IMR-90 (cell line): ENCODE results near the gene ELP4. TPM values are rescaled to one million over a fixed set of nuclear protein-coding genes. Genes with fewer than 3 reads are reported as not detected.

Source experiments
- ATAC-seq: fragments of 200-7000 bp; cut with Tn5 transposase; 2 replicates; pipeline ENCODE4 v1.9.1; 2020; ENCODE audit warnings: low read depth, mild to moderate bottlenecking, moderate library complexity
- BruUV-seq: library from RNA; stranded (reverse); fragments of 400-500 nt; replicated peaks from 2 replicates; lab custom pipeline; 2021; lab: Mats Ljungman, UMichigan
- CTCF ChIA-PET: fragments of 300-600 bp; formaldehyde crosslinking; extraction: SDS; loops from one replicate; lab custom pipeline; 2021; ENCODE audit warnings: antibody characterized with exemption; lab: Yijun Ruan, JAX
- POLR2A ChIA-PET: fragments of 300-600 bp; sonication (Branson Sonifier 250); formaldehyde crosslinking; loops from one replicate; lab custom pipeline; 2022; ENCODE audit warnings: antibody characterized with exemption; ENCODE audit not compliant: unreplicated experiment; lab: Charles Lee
- DNase-seq: peaks from one replicate; pipeline ENCODE4 v3.0.0; 2013
- H2AFZ ChIP-seq: replicated peaks from 2 replicates; pipeline ENCODE3; 2013; ENCODE audit warnings: low read length, mild to moderate bottlenecking; ENCODE audit not compliant: poor library complexity
- H2AK5ac ChIP-seq: 2 replicates; pipeline ENCODE4 v1.6.1; 2013; ENCODE audit warnings: low read depth, low read length, inconsistent platforms
- H2AK9ac ChIP-seq: replicated peaks from 2 replicates; pipeline ENCODE3; 2013; ENCODE audit warnings: mild to moderate bottlenecking, low read depth, low read length, moderate library complexity; ENCODE audit not compliant: poor library complexity
- H2BK120ac ChIP-seq: 2 replicates; pipeline ENCODE4 v1.6.1; 2013; ENCODE audit warnings: low read depth, low read length, inconsistent platforms
- H2BK15ac ChIP-seq: 3 replicates; pipeline ENCODE4 v1.6.1; 2013; ENCODE audit warnings: low read depth, low read length, inconsistent platforms
- H2BK20ac ChIP-seq: 2 replicates; pipeline ENCODE4 v1.6.1; 2013; ENCODE audit warnings: low read depth, mild to moderate bottlenecking, inconsistent platforms, low read length, moderate library complexity
- H2BK5ac ChIP-seq: 2 replicates; pipeline ENCODE4 v1.6.1; 2013; ENCODE audit warnings: mild to moderate bottlenecking, low read depth, low read length, inconsistent platforms; ENCODE audit not compliant: poor library complexity, severe bottlenecking
- H3K14ac ChIP-seq: replicated peaks from 2 replicates; pipeline ENCODE4 v1.6.1; 2013; ENCODE audit warnings: low read depth, low read length, inconsistent platforms
- H3K18ac ChIP-seq: 2 replicates; pipeline ENCODE4 v1.6.1; 2013; ENCODE audit warnings: low read depth, low read length, control low read depth
- H3K23ac ChIP-seq: 2 replicates; pipeline ENCODE4 v1.6.1; 2013; ENCODE audit warnings: low read depth, low read length, inconsistent platforms
- H3K27ac ChIP-seq: 2 replicates; pipeline ENCODE4 v1.5.1; 2013; ENCODE audit warnings: mild to moderate bottlenecking, control low read depth, low read length; ENCODE audit not compliant: insufficient read depth
- H3K27me3 ChIP-seq: 2 replicates; pipeline ENCODE4 v1.6.1; 2013; ENCODE audit warnings: low read length; ENCODE audit not compliant: control insufficient read depth, insufficient read depth
- H3K36me3 ChIP-seq: 2 replicates; pipeline ENCODE4 v1.6.1; 2013; ENCODE audit warnings: low read length, mixed read lengths; ENCODE audit not compliant: control insufficient read depth, insufficient read depth
- H3K4ac ChIP-seq: 2 replicates; pipeline ENCODE4 v1.6.1; 2013; ENCODE audit warnings: low read depth, low read length, inconsistent platforms
- H3K4me1 ChIP-seq: 2 replicates; pipeline ENCODE4 v1.6.1; 2013; ENCODE audit warnings: low read length, mixed read lengths; ENCODE audit not compliant: control insufficient read depth, insufficient read depth
- H3K4me2 ChIP-seq: 2 replicates; pipeline ENCODE4 v1.6.1; 2013; ENCODE audit warnings: low read depth, mild to moderate bottlenecking, control low read depth, low read length, moderate library complexity
- H3K4me3 ChIP-seq: 2 replicates; pipeline ENCODE4 v1.5.1; 2013; ENCODE audit warnings: low read depth, mild to moderate bottlenecking, control low read depth, low read length, moderate library complexity; ENCODE audit not compliant: insufficient read depth
- H3K56ac ChIP-seq: 2 replicates; pipeline ENCODE4 v1.6.1; 2013; ENCODE audit warnings: low read length, inconsistent platforms; ENCODE audit not compliant: insufficient read depth; ENCODE audit errors: extremely low read depth
- H3K79me1 ChIP-seq, 2 experiments: 2 replicates each; pipeline ENCODE4 v1.6.1; 2013; ENCODE audit warnings: low read length in 2 of 2, inconsistent platforms in 1 of 2, low read depth in 1 of 2
- H3K9ac ChIP-seq: 2 replicates; pipeline ENCODE4 v1.6.1; 2013; ENCODE audit warnings: low read depth, low read length, control low read depth
- H3K9me1 ChIP-seq: 2 replicates; pipeline ENCODE4 v1.6.1; 2013; ENCODE audit warnings: low read length, inconsistent platforms; ENCODE audit not compliant: insufficient read depth
- H3K9me3 ChIP-seq: 2 replicates; pipeline ENCODE4 v1.6.1; 2013; ENCODE audit warnings: low read length; ENCODE audit not compliant: control insufficient read depth, insufficient read depth
- H4K20me1 ChIP-seq: 2 replicates; pipeline ENCODE4 v1.6.1; 2013; ENCODE audit warnings: low read length, inconsistent platforms; ENCODE audit not compliant: insufficient read depth
- H4K5ac ChIP-seq: 2 replicates; pipeline ENCODE4 v1.6.1; 2013; ENCODE audit warnings: mild to moderate bottlenecking, low read depth, low read length, control low read depth
- H4K8ac ChIP-seq, 2 experiments: 2 replicates each; pipeline ENCODE4 v1.6.1; 2013; ENCODE audit warnings: low read depth in 2 of 2, low read length in 2 of 2, control low read depth in 1 of 2, inconsistent platforms in 1 of 2
- H4K91ac ChIP-seq: 2 replicates; pipeline ENCODE4 v1.6.1; 2013; ENCODE audit warnings: low read depth, low read length, inconsistent platforms; ENCODE audit not compliant: insufficient read depth
- BHLHE40 ChIP-seq: fragments of 150-350 bp; IDR thresholded peaks from 2 replicates; pipeline ENCODE4 v1.6.1; 2016; ENCODE audit warnings: mild to moderate bottlenecking, low read depth, low read length
- CEBPB ChIP-seq: IDR thresholded peaks from 2 replicates; pipeline ENCODE4 v1.6.1; 2012; ENCODE audit warnings: low read depth, low read length, improper control_type of control experiment
- CHD1 ChIP-seq: IDR thresholded peaks from 2 replicates; pipeline ENCODE4 v1.6.1; 2012; ENCODE audit warnings: low read depth, low read length, improper control_type of control experiment
- CTCF ChIP-seq: conservative IDR thresholded peaks from 2 replicates; pipeline ENCODE4 v1.5.1; 2012; ENCODE audit warnings: mild to moderate bottlenecking, low read depth, low read length, improper control_type of control experiment
- ELK1 ChIP-seq: fragments of 150-350 bp; IDR thresholded peaks from 2 replicates; pipeline ENCODE4 v1.6.1; 2016; ENCODE audit warnings: low read depth, mild to moderate bottlenecking, low read length, moderate library complexity, borderline replicate concordance
- FOS ChIP-seq: fragments of 150-350 bp; IDR thresholded peaks from 2 replicates; pipeline ENCODE4 v1.6.1; 2016; ENCODE audit warnings: low read depth, low read length
- MAFK ChIP-seq: IDR thresholded peaks from 2 replicates; pipeline ENCODE4 v1.6.1; 2012; ENCODE audit warnings: low read depth, low read length, improper control_type of control experiment
- MAZ ChIP-seq: IDR thresholded peaks from 2 replicates; pipeline ENCODE4 v1.6.1; 2012; ENCODE audit warnings: low read depth, mild to moderate bottlenecking, low read length, improper control_type of control experiment, moderate library complexity, borderline replicate concordance
- MXI1 ChIP-seq: IDR thresholded peaks from 2 replicates; pipeline ENCODE4 v1.6.1; 2012; ENCODE audit warnings: low read depth, mild to moderate bottlenecking, low read length, moderate library complexity, borderline replicate concordance
- NFE2L2 ChIP-seq: fragments of 150-350 bp; IDR thresholded peaks from 2 replicates; pipeline ENCODE4 v1.6.1; 2016; ENCODE audit warnings: low read depth, mild to moderate bottlenecking, low read length
- POLR2A ChIP-seq: IDR thresholded peaks from 2 replicates; pipeline ENCODE4 v1.6.1; 2012; ENCODE audit warnings: mild to moderate bottlenecking, low read depth, low read length
- RAD21 ChIP-seq: IDR thresholded peaks from 2 replicates; pipeline ENCODE4 v1.6.1; 2012; ENCODE audit warnings: low read length, improper control_type of control experiment
- RCOR1 ChIP-seq: IDR thresholded peaks from 2 replicates; pipeline ENCODE4 v1.6.1; 2012; ENCODE audit warnings: mild to moderate bottlenecking, low read length, improper control_type of control experiment; ENCODE audit not compliant: insufficient replicate concordance
- RFX5 ChIP-seq: IDR thresholded peaks from 2 replicates; pipeline ENCODE4 v1.8.0; 2012; ENCODE audit warnings: low read depth, mild to moderate bottlenecking, low read length, moderate library complexity
- SMC3 ChIP-seq: fragments of 150-350 bp; IDR thresholded peaks from 2 replicates; pipeline ENCODE4 v1.6.1; 2016; ENCODE audit warnings: low read depth, mild to moderate bottlenecking, antibody characterized with exemption, low read length, moderate library complexity
- USF2 ChIP-seq: fragments of 150-350 bp; IDR thresholded peaks from 2 replicates; pipeline ENCODE4 v1.6.1; 2017; ENCODE audit warnings: mild to moderate bottlenecking, antibody characterized with exemption, low read length, low read depth
- WGBS, 2 experiments: methylation state at CpG; one replicate each; pipeline versions ENCODE4 v1.1.5 to v1.1.7; 2013; ENCODE audit warnings: missing lambda C conversion rate in 2 of 2; ENCODE audit not compliant: insufficient read length in 1 of 2; ENCODE audit errors: extremely low coverage in 2 of 2; 5-methylcytosine and 5-hydroxymethylcytosine counted together
- dilution Hi-C: fragments of 300-500 bp; cut with HindIII; formaldehyde crosslinking; loops from one replicate; pipeline ENCODE4 v1.14.3; 2018; ENCODE audit warnings: low sequenced_read_pairs; ENCODE audit not compliant: unreplicated experiment
- in situ Hi-C: fragments of 300-500 bp; cut with MboI; formaldehyde crosslinking; loops from 3 replicates; pipeline ENCODE4 v1.14.3; 2019; ENCODE audit warnings: low sequenced_read_pairs, inconsistent platforms, mixed read lengths
- intact Hi-C: fragments of 100-400 bp; cut with micrococcal nuclease; formaldehyde crosslinking; loops from 2 replicates; pipeline ENCODE4 v1.10.0; 2022
- polyA plus RNA-seq, 3 experiments: library from polyadenylated mRNA; depleted of rRNA; stranded (reverse); fragments of >200 nt; gene quantifications; 2 replicates each; pipeline ENCODE4 v1.2.3, GENCODE V29; 2012; ENCODE audit warnings: low replicate concordance in 1 of 3
- total RNA-seq: library from RNA; depleted of rRNA; stranded (reverse); fragments of >200 nt; gene quantifications from 2 replicates; pipeline ENCODE4 v1.2.3, GENCODE V29; 2012

ELP4 gene
- total and polyA plus RNA-seq, 2 of the 4 experiments (the other 2 are of a cell fraction) = 8.4 to 20.4 TPM

- H3K9ac ChIP-seq = no peak overlapping the region
- CTCF ChIA-PET = no interaction called here
Observed at GRCh38 chr11:31809541-31809856, 299.9 kb downstream of the ELP4 start.

More at GRCh38 chr11:31809541-31809856, 299.9 kb downstream of the ELP4 start:
- no peak overlapping the region for H2BK15ac ChIP-seq
- no peaks in the 10 kb centered on the region for H3K9me1 ChIP-seq
- no peak overlapping the region for H3K23ac ChIP-seq
- no peak overlapping the region for H4K5ac ChIP-seq
- no peak for ATAC-seq
- no peak overlapping the region for H3K27ac ChIP-seq
- no CpG with 5 or more reads among the region's 6 CpGs for WGBS, 2 experiments
- H2AK9ac ChIP-seq = no peak overlapping the region
- H3K79me1 ChIP-seq = no peaks in the 10 kb centered on the region
- no peaks in the 10 kb centered on the region for H3K36me3 ChIP-seq
- no peak overlapping the region for H2AFZ ChIP-seq
- H4K20me1 ChIP-seq = peaks cover 15% of the 10 kb centered on the region
- POLR2A ChIA-PET = no interaction called here
- H2BK120ac ChIP-seq = no peak overlapping the region
- in situ Hi-C loops (no loop called here), dilution Hi-C loops (no loop called here), intact Hi-C loops (no loop called here)
- no peak for DNase-seq
- H2AK5ac ChIP-seq = no peak overlapping the region
- H4K91ac ChIP-seq = no peak overlapping the region
- no peak overlapping the region for H2BK5ac ChIP-seq
- BruUV-seq = no TSS peak
- peaks cover 99% of the 10 kb centered on the region for H3K27me3 ChIP-seq
- no peak overlapping the region for H2BK20ac ChIP-seq
- no peak overlapping the region for H3K4me3 ChIP-seq
- H3K4me2 ChIP-seq = no peak overlapping the region
- no peak overlapping the region for H3K4ac ChIP-seq
- TF ChIP-seq POLR2A (no peak), BHLHE40 (no peak), RFX5 (no peak), RCOR1 (no peak), FOS (no peak), SMC3 (no peak), MAZ (no peak), CHD1 (no peak), CEBPB (no peak), MXI1 (no peak), USF2 (no peak), CTCF (no peak), RAD21 (no peak), NFE2L2 (no peak), MAFK (no peak), ELK1 (no peak)
- H3K4me1 ChIP-seq = no peaks in the 10 kb centered on the region; the same call in 1 of the 2 replicates
- no peak overlapping the region for H3K18ac ChIP-seq
- no peak overlapping the region for H3K14ac ChIP-seq
- H3K9me3 ChIP-seq = peaks cover 13% of the 10 kb centered on the region
- no peak overlapping the region for H3K56ac ChIP-seq
- no peak overlapping the region for H4K8ac ChIP-seq
